GM12873 (cell line): Measurements from ENCODE around the gene GTPBP3.

Experiments used
- CTCF ChIP-seq: IDR thresholded peaks from 2 replicates; pipeline ENCODE4 v1.5.1; 2012; ENCODE audit warnings: low read depth, mild to moderate bottlenecking, moderate library complexity, low read length, control low read depth; ENCODE audit not compliant: insufficient read depth; ENCODE audit errors: missing control alignments

The GTPBP3 gene

GRCh38 chr19:17312189-17313113 lies 24.9 kb upstream of the GTPBP3 start:
- no peak for TF ChIP-seq CTCF

- TF ChIP-seq CTCF, result no peak
Observed at GRCh38 chr19:17314007-17314593, 23.3 kb upstream of the GTPBP3 start.

GRCh38 chr19:17318966-17319365 lies 18.4 kb upstream of the GTPBP3 start:
- TF ChIP-seq CTCF, result no peak

- TF ChIP-seq CTCF, result no peak
Observed at GRCh38 chr19:17319473-17320238, 17.7 kb upstream of the GTPBP3 start.

GRCh38 chr19:17320435-17320834 lies 16.9 kb upstream of the GTPBP3 start:
- TF ChIP-seq CTCF, result no peak

- TF ChIP-seq CTCF, result no peak
Observed at GRCh38 chr19:17321655-17322489, 15.5 kb upstream of the GTPBP3 start.
